ENCODE data around the gene GUCY1A1. TPM values are rescaled to one million over a fixed set of nuclear protein-coding genes. Genes with fewer than 3 reads are reported as not detected.

The GUCY1A1 gene
- total and polyA plus RNA-seq, 8 donors, result 78.0 to 155 (median 114) TPM

DNA sequence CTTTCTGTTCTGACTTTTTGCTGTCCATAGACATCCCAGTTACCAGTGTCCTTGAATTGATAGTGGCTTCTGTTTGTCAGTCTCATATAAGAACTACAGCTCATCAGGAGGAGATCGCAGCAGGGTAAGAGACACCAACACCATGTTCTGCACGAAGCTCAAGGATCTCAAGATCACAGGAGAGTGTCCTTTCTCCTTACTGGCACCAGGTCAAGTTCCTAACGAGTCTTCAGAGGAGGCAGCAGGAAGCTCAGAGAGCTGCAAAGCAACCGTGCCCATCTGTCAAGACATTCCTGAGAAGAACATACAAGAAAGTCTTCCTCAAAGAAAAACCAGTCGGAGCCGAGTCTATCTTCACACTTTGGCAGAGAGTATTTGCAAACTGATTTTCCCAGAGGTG lies 30.1 kb downstream of the GUCY1A1 start:
- Histone ChIP-seq H3K9me3 (no peaks in the 10 kb centered on the region), H3K27ac (no peak overlapping the region), H3K27me3 (no peaks in the 10 kb centered on the region), H3K4me3 (no peak overlapping the region), H3K4me1 (peaks cover 9 to 20% of the 10 kb centered on the region in 2 donors), H3K36me3 (no peaks in the 10 kb centered on the region)
- TF ChIP-seq, protein P1, sequence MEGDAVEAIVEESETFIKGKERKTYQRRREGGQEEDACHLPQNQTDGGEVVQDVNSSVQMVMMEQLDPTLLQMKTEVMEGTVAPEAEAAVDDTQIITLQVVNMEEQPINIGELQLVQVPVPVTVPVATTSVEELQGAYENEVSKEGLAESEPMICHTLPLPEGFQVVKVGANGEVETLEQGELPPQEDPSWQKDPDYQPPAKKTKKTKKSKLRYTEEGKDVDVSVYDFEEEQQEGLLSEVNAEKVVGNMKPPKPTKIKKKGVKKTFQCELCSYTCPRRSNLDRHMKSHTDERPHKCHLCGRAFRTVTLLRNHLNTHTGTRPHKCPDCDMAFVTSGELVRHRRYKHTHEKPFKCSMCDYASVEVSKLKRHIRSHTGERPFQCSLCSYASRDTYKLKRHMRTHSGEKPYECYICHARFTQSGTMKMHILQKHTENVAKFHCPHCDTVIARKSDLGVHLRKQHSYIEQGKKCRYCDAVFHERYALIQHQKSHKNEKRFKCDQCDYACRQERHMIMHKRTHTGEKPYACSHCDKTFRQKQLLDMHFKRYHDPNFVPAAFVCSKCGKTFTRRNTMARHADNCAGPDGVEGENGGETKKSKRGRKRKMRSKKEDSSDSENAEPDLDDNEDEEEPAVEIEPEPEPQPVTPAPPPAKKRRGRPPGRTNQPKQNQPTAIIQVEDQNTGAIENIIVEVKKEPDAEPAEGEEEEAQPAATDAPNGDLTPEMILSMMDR (IDR thresholded peaks at IDR 0.05), result no peak
- intact Hi-C loops (cut with DNase I), result no loop called here
- DNase-seq, result no peak
- ATAC-seq, result no peak

DNA sequence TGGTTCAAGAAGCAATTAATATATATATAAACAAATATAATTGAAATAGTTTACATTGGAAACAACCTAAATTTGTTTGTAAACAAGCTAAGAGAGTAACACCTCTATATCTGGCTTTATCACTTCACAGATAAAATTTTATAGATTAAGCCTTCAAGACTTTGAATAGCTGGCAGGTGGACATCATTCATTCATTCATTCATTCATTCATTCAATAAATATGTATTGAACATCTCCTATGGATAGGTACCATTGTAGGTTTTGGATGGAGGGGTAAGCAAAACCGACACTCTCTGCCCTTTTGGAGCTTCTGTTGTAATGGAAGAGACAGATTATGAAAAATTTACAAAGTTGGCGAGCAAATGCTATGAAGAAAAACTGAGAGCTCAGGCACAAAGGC lies 35.2 kb downstream of the GUCY1A1 start:
- no peaks in the 10 kb centered on the region for H3K27me3 ChIP-seq
- no peak overlapping the region for H3K4me3 ChIP-seq
- no peak for DNase-seq
- TF ChIP-seq, protein P1 (IDR thresholded peaks at IDR 0.05), result no peak
- no peaks in the 10 kb centered on the region for H3K36me3 ChIP-seq
- no peaks in the 10 kb centered on the region for H3K9me3 ChIP-seq
- H3K27ac ChIP-seq, result no peak overlapping the region
- H3K4me1 ChIP-seq, result peaks cover 2 to 6% of the 10 kb centered on the region in 2 donors
- no peak for ATAC-seq
- intact Hi-C loops (cut with DNase I), result no loop called here

DNA sequence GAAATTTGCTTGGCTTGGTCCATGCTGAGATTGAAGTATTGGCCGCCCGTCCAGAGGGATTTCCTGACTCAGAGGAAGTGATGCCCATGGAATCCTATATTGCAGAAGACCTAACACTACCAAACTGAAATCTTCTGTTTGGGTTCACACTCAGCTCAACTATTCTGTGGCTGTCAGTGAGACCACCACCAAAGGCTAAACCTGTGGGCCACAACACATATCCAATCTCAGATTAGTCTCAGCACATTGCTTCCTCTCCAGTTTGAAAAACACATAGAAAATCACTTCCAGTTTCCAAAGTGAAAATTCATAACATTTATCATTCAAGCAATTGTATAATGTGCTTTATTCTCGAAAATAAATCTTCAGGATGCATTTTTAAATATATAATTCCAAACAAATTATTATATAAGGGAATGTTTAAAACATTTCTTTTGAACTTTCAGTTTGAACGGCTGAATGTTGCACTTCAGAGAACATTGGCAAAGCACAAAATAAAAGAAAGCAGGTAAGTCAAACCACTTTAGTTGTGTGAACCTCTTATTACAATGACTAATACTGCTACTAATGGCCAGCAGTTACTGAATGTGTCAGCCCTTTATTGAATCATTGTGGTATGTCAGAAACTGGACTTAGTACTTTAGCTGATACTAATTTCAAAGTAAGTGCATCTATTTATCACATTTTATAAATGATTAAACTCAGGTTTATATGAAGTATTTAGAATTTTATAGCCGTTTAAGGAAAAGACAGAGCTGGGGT lies 37.0 kb downstream of the GUCY1A1 start:
- no peaks in the 10 kb centered on the region for H3K36me3 ChIP-seq
- H3K27ac ChIP-seq, result peak overlapping the region in 1 of 2 donors; percentile 22
- H3K4me3 ChIP-seq, result no peak overlapping the region
- H3K4me1 ChIP-seq, result peaks cover 0 to 6% of the 10 kb centered on the region in 2 donors
- H3K27me3 ChIP-seq, result no peaks in the 10 kb centered on the region
- H3K9me3 ChIP-seq, result no peaks in the 10 kb centered on the region
- intact Hi-C loops (cut with DNase I), result no loop called here
- TF ChIP-seq, protein P1 (IDR thresholded peaks at IDR 0.05), result no peak
- DNase-seq (no peak), ATAC-seq (peak; percentile 65)

DNA sequence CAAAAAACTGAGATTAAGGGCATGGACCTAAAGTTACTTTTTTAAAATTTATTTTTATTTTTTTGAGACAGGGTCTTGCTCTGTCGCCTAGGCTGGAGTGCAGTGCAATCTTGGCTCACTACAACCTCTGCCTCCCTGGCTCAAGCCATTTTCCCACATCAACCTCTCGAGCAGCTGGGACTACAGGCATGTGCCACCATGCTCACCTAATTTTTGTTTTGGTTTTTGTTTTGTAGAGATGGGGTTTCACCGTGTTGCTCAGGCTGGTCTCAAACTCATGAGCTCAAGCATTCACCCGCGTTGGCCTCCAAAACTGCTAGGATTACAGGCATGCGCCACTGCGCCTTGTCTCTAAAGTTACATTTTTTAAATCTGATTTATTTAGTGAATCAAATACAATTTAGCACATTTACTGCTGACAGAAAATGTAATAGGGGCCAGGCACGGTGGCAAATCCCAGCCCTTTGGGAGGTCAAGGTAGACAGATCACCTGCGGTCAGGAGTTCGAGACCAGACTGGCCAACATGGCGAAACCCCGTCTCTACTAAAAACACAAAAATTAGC lies 38.3 kb downstream of the GUCY1A1 start:
- intact Hi-C loops (cut with DNase I), result no loop called here
- Histone ChIP-seq H3K4me1 (peaks cover 0 to 6% of the 10 kb centered on the region in 2 donors), H3K9me3 (no peaks in the 10 kb centered on the region), H3K27ac (peak overlapping the region in 1 of 2 donors; percentile 2), H3K27me3 (no peaks in the 10 kb centered on the region), H3K36me3 (no peaks in the 10 kb centered on the region), H3K4me3 (no peak overlapping the region)
- DNase-seq (no peak), ATAC-seq (no peak)
- TF ChIP-seq, protein P1 (IDR thresholded peaks at IDR 0.05), result no peak

DNA sequence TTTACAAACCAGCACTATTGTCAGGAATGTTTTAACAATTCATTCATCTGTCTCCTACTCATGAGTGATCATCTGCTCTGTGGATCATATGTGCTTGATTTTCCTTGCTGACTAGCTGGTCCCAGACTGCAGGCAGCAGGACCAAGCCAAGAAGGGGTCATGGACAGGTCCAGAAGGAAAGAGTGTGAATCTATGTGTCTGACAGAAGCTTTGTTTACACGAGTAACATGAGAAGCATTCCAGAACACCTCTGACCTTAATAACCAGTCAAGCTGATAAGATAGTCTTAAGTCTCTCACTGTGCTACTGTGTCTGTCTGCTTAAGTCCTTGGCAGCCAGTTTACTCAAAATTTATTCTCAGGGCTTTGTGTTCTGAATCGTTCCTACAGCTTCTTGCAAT lies 39.0 kb downstream of the GUCY1A1 start:
- Histone ChIP-seq H3K9me3 (no peaks in the 10 kb centered on the region), H3K4me3 (no peak overlapping the region), H3K36me3 (peaks cover 0 to under 1% of the 10 kb centered on the region in 2 donors), H3K27ac (no peak overlapping the region), H3K27me3 (no peaks in the 10 kb centered on the region), H3K4me1 (peaks cover 0 to 6% of the 10 kb centered on the region in 2 donors)
- ATAC-seq (peak; percentile 68), DNase-seq (peak in 2 of 4 donors; percentile 65 to 66)
- intact Hi-C loops (cut with DNase I), result no loop called here
- TF ChIP-seq, protein P1 (IDR thresholded peaks at IDR 0.05), result no peak
